ENCODE data around the gene ZMIZ1. TPM values are rescaled to one million over a fixed set of nuclear protein-coding genes. Genes with fewer than 3 reads are reported as not detected.
A peak's percentile ranks its signal among the peaks of the same experiment; 100 is the strongest.

The ZMIZ1 gene
- total and polyA plus RNA-seq, 2 experiments from 2014 or later = 48.2 to 78.8 TPM

DNA sequence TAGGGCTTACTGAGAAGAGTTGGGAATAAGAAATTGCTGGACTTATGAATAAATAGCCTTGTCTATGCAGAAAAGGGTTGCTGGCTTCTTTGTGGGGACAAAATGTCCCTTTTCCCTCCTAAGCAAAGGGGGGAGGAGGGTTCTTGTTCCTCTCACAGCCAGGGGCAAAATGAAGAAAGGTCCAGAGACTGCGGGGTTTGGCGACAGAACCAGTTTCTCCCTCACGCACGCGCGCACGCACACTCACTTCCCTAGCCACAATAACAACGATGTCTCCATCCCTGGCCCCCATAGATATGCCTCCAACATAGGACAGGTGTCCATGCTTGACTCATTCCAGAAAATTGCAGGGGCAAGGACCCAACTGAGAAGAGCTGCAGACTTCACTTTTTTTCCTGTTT is 3.3 kb downstream of the ZMIZ1 start:
- Histone ChIP-seq H3K9me3 (ENCODE audit: low read depth) (no peaks in the 10 kb centered on the region), H3K36me3 (no peaks in the 10 kb centered on the region), H3K27me3 (no peaks in the 10 kb centered on the region), H3K4me1 (ENCODE audit: low read depth) (peaks cover 51% of the 10 kb centered on the region), H3K27ac (peak overlapping the region; percentile 97), H3K4me3 (peak overlapping the region; percentile 97)
- TF ChIP-seq CTCF (IDR thresholded peaks at IDR 0.05; ENCODE audit: low read depth, low read length) = no peak
- no peak for DNase-seq (ENCODE audit: low read depth in 1 of 2, low spot score in 1 of 2)

DNA sequence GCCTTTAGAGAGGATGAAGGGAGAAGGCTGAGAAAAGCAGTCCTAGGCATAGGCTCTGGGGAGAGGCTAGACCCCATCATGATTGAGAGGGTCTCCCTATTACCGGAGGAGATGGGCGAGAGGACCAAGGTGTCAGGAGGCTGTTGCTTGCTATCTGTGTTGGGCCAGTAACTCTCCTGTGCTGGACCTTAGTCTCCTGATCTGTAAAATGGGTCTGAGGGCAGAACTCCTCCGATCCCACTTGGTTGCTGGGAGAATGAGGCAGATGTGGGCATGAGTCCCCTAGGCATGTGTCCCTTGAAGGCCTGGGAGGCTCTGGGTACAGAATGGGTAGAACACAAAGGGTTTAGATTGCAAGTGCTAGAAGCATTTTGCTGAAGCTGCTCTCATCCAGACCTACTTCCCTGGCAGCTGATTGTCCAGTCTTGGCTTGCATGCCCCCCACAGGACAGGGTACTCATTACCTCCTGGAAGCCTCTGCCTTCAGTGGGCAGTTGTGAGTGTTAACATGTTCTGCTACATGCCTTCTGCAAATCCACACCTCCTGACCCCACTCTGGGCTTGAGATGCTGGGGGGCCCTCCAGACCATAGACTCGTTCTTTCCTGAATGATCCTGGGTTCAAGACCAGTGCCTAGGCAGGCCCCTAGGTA is 4.4 kb downstream of the ZMIZ1 start:
- no peak for TF ChIP-seq CTCF (IDR thresholded peaks at IDR 0.05; ENCODE audit: low read depth, low read length)
- Histone ChIP-seq H3K4me1 (ENCODE audit: low read depth) (peaks cover 51% of the 10 kb centered on the region), H3K4me3 (no peak overlapping the region), H3K9me3 (ENCODE audit: low read depth) (no peaks in the 10 kb centered on the region), H3K36me3 (no peaks in the 10 kb centered on the region), H3K27me3 (no peaks in the 10 kb centered on the region), H3K27ac (peak overlapping the region; percentile 97)
- DNase-seq (ENCODE audit: low read depth in 1 of 2, low spot score in 1 of 2) = no peak

- no peak for TF ChIP-seq CTCF (IDR thresholded peaks at IDR 0.05; ENCODE audit: low read depth, low read length)
- Histone ChIP-seq H3K4me1 (ENCODE audit: low read depth) (peaks cover 59% of the 10 kb centered on the region), H3K27ac (no peak overlapping the region)
These were observed 5.1 kb downstream of the ZMIZ1 start for GRCh38 chr10:79073784-79074432.

GRCh38 chr10:79074732-79075131 is 6.0 kb downstream of the ZMIZ1 start:
- Histone ChIP-seq H3K27me3 (no peaks in the 10 kb centered on the region), H3K36me3 (no peaks in the 10 kb centered on the region), H3K4me3 (no peak overlapping the region), H3K4me1 (ENCODE audit: low read depth) (peaks cover 67% of the 10 kb centered on the region), H3K9me3 (ENCODE audit: low read depth) (no peaks in the 10 kb centered on the region), H3K27ac (peak overlapping the region; percentile 1)
- TF ChIP-seq CTCF (IDR thresholded peaks at IDR 0.05; ENCODE audit: low read depth, low read length) = no peak
- DNase-seq (ENCODE audit: low read depth in 1 of 2, low spot score in 1 of 2) = no peak

More at GRCh38 chr10:79073784-79074432, 5.1 kb downstream of the ZMIZ1 start:
- Histone ChIP-seq H3K9me3 (ENCODE audit: low read depth) (no peaks in the 10 kb centered on the region), H3K27me3 (no peaks in the 10 kb centered on the region), H3K4me3 (no peak overlapping the region), H3K36me3 (no peaks in the 10 kb centered on the region)
- peak in 1 of 2 donors; percentile 54 for DNase-seq (ENCODE audit: low read depth in 1 of 2, low spot score in 1 of 2)

GRCh38 chr10:79075418-79075817 is 6.7 kb downstream of the ZMIZ1 start:
- H3K36me3 ChIP-seq = no peaks in the 10 kb centered on the region
- H3K9me3 ChIP-seq (ENCODE audit: low read depth) = no peaks in the 10 kb centered on the region
- no peak overlapping the region for H3K4me3 ChIP-seq
- DNase-seq (ENCODE audit: low read depth in 1 of 2, low spot score in 1 of 2) = no peak
- no peaks in the 10 kb centered on the region for H3K27me3 ChIP-seq
- TF ChIP-seq CTCF (IDR thresholded peaks at IDR 0.05; ENCODE audit: low read depth, low read length) = no peak
- peak overlapping the region; percentile 40 for H3K27ac ChIP-seq
- peaks cover 72% of the 10 kb centered on the region for H3K4me1 ChIP-seq (ENCODE audit: low read depth)

All from cardiac muscle cell (in vitro differentiated cells and primary cell).